Mesenchymal stem cell (in vitro differentiated cells and primary cell): ENCODE results near the gene ARRDC2.

Experiments used
- DNase-seq: peaks from one replicate; pipeline ENCODE4 v3.0.0-alpha.2; 2013
- H2AFZ ChIP-seq: one replicate; pipeline ENCODE4 v1.6.1; 2013; ENCODE audit warnings: low read depth, mild to moderate bottlenecking, control low read depth, inconsistent platforms, low read length, moderate library complexity
- H2AK5ac ChIP-seq: 2 replicates; pipeline ENCODE4 v1.6.1; 2013; ENCODE audit warnings: low read length, moderate library complexity, mild to moderate bottlenecking, inconsistent platforms; ENCODE audit not compliant: severe bottlenecking
- H2BK120ac ChIP-seq: one replicate; pipeline ENCODE4 v1.6.1; 2013; ENCODE audit warnings: low read depth, mild to moderate bottlenecking, inconsistent platforms, low read length, moderate library complexity
- H2BK12ac ChIP-seq, 2 experiments: one replicate each; pipeline ENCODE4 v1.6.1; 2013; ENCODE audit warnings: inconsistent platforms in 2 of 2, low read length in 2 of 2, mild to moderate bottlenecking in 2 of 2, moderate library complexity in 2 of 2, control low read depth in 1 of 2
- H2BK15ac ChIP-seq: one replicate; pipeline ENCODE4 v1.6.1; 2013; ENCODE audit warnings: mild to moderate bottlenecking, low read depth, inconsistent platforms; ENCODE audit not compliant: poor library complexity, severe bottlenecking
- H2BK5ac ChIP-seq: 2 replicates; pipeline ENCODE4 v1.6.1; 2013; ENCODE audit warnings: low read depth, mild to moderate bottlenecking, low read length, control low read depth, inconsistent platforms; ENCODE audit not compliant: poor library complexity, severe bottlenecking
- H3K14ac ChIP-seq, 2 experiments: one replicate each; pipeline ENCODE4 v1.6.1; 2013; ENCODE audit warnings: inconsistent platforms in 2 of 2, low read length in 2 of 2, control low read depth in 1 of 2, mild to moderate bottlenecking in 1 of 2, moderate library complexity in 1 of 2
- H3K18ac ChIP-seq, 2 experiments: one replicate each; pipeline ENCODE4 v1.6.1; 2013; ENCODE audit warnings: inconsistent platforms in 2 of 2, low read length in 2 of 2, control low read depth in 1 of 2, low read depth in 1 of 2, mild to moderate bottlenecking in 1 of 2
- H3K23ac ChIP-seq, 2 experiments: one replicate each; pipeline ENCODE4 v1.6.1; 2013; ENCODE audit warnings: inconsistent platforms in 2 of 2, low read length in 2 of 2, mild to moderate bottlenecking in 2 of 2, moderate library complexity in 2 of 2, control low read depth in 1 of 2
- H3K27ac ChIP-seq: 2 replicates; pipeline ENCODE4 v1.5.1; 2013; ENCODE audit warnings: mild to moderate bottlenecking, moderate library complexity, low read length, control low read depth, inconsistent platforms; ENCODE audit not compliant: poor library complexity, severe bottlenecking
- H3K27me3 ChIP-seq, 2 experiments: 2 replicates each; pipeline versions ENCODE4 v1.6.1 to v1.7.0; 2013; ENCODE audit warnings: low read length in 2 of 2, mild to moderate bottlenecking in 2 of 2, moderate library complexity in 2 of 2, control low read depth in 1 of 2, inconsistent platforms in 1 of 2; ENCODE audit not compliant: control insufficient read depth in 1 of 2, insufficient read depth in 1 of 2
- H3K36me3 ChIP-seq, 2 experiments: 2 replicates each; pipeline versions ENCODE4 v1.6.1 to v1.7.0; 2013; ENCODE audit warnings: low read length in 2 of 2, control low read depth in 1 of 2, inconsistent platforms in 1 of 2, low read depth in 1 of 2, mild to moderate bottlenecking in 1 of 2; ENCODE audit not compliant: insufficient read depth in 2 of 2, control insufficient read depth in 1 of 2
- H3K4ac ChIP-seq, 2 experiments: one replicate each; pipeline ENCODE4 v1.6.1; 2013; ENCODE audit warnings: inconsistent platforms in 2 of 2, low read length in 2 of 2, mild to moderate bottlenecking in 2 of 2, moderate library complexity in 2 of 2, control low read depth in 1 of 2, low read depth in 1 of 2
- H3K4me1 ChIP-seq: 2 replicates; pipeline ENCODE4 v1.6.1; 2013; ENCODE audit warnings: low read depth, low read length, control low read depth; ENCODE audit not compliant: control insufficient read depth, insufficient read depth
- H3K4me2 ChIP-seq: 2 replicates; pipeline ENCODE4 v1.6.1; 2013; ENCODE audit warnings: low read length, mild to moderate bottlenecking, inconsistent platforms; ENCODE audit not compliant: poor library complexity, severe bottlenecking
- H3K4me3 ChIP-seq, 2 experiments: 2 replicates each; pipeline versions ENCODE4 v1.5.1 to v1.7.0; 2013; ENCODE audit warnings: low read length in 2 of 2, mild to moderate bottlenecking in 2 of 2, control low read depth in 1 of 2, low read depth in 1 of 2; ENCODE audit not compliant: insufficient read depth in 1 of 2
- H3K79me1 ChIP-seq: replicated peaks from 2 replicates; pipeline ENCODE4 v1.6.1; 2013; ENCODE audit warnings: mild to moderate bottlenecking, control low read depth, low read length, inconsistent platforms; ENCODE audit not compliant: poor library complexity, severe bottlenecking
- H3K9ac ChIP-seq: 2 replicates; pipeline ENCODE4 v1.7.0; 2013; ENCODE audit warnings: mild to moderate bottlenecking, low read length, moderate library complexity
- H3K9me3 ChIP-seq: 2 replicates; pipeline ENCODE4 v1.7.0; 2013; ENCODE audit warnings: mild to moderate bottlenecking, low read length; ENCODE audit not compliant: control insufficient read depth
- H4K8ac ChIP-seq: one replicate; pipeline ENCODE4 v1.6.1; 2013; ENCODE audit warnings: inconsistent platforms, mild to moderate bottlenecking, low read length, moderate library complexity
- H4K91ac ChIP-seq: one replicate; pipeline ENCODE4 v1.6.1; 2013; ENCODE audit warnings: mild to moderate bottlenecking, low read length, inconsistent platforms
- WGBS: methylation state at CpG from one replicate; pipeline ENCODE4 v1.1.7; 2013; ENCODE audit warnings: mixed read lengths; 5-methylcytosine and 5-hydroxymethylcytosine counted together

Gene ARRDC2

GRCh38 chr19:18013210-18014111 is 5.5 kb downstream of the ARRDC2 start:
- Histone ChIP-seq H2AFZ (no peak overlapping the region), H3K79me1 (peaks cover under 1% of the 10 kb centered on the region), H2BK5ac (no peak overlapping the region), H3K36me3 (peaks cover 25 to 55% of the 10 kb centered on the region in 2 experiments), H3K4ac (no peak overlapping the region), H4K91ac (no peak overlapping the region), H2AK5ac (no peak overlapping the region), H3K9ac (no peak overlapping the region), H4K8ac (peak overlapping the region; percentile 12), H3K4me1 (peaks cover 29% of the 10 kb centered on the region), H2BK15ac (no peak overlapping the region), H3K4me3 (no peak overlapping the region), H3K4me2 (no peak overlapping the region), H3K9me3 (no peaks in the 10 kb centered on the region), H3K27me3 (no peaks in the 10 kb centered on the region), H3K14ac (no peak overlapping the region), H3K23ac (no peak overlapping the region), H3K27ac (no peak overlapping the region), H2BK120ac (no peak overlapping the region), H3K18ac (no peak overlapping the region), H2BK12ac (peak overlapping the region in 1 of 2 experiments; percentile 3)
- DNase-seq = no peak
- 54% methylated on average over 16 of the region's 17 CpGs for WGBS

GRCh38 chr19:18014197-18014596 is 6.2 kb downstream of the ARRDC2 start:
- Histone ChIP-seq H4K91ac (no peak overlapping the region), H3K9ac (no peak overlapping the region), H4K8ac (peak overlapping the region; percentile 20), H3K36me3 (peaks cover 24 to 51% of the 10 kb centered on the region in 2 experiments), H3K27me3 (no peaks in the 10 kb centered on the region), H2BK120ac (no peak overlapping the region), H3K4me3 (no peak overlapping the region), H2AK5ac (no peak overlapping the region), H2BK15ac (no peak overlapping the region), H2BK5ac (no peak overlapping the region), H3K4me2 (no peak overlapping the region), H3K18ac (no peak overlapping the region), H2BK12ac (no peak overlapping the region), H2AFZ (no peak overlapping the region), H3K27ac (no peak overlapping the region), H3K9me3 (no peaks in the 10 kb centered on the region), H3K4me1 (peaks cover 24% of the 10 kb centered on the region), H3K14ac (no peak overlapping the region), H3K79me1 (no peaks in the 10 kb centered on the region), H3K4ac (no peak overlapping the region), H3K23ac (no peak overlapping the region)
- 97% methylated on average over 3 of the region's 6 CpGs for WGBS
- DNase-seq = no peak

- no peaks in the 10 kb centered on the region for H3K9me3 ChIP-seq
- H3K4me2 ChIP-seq = no peak overlapping the region
- peaks cover 33% of the 10 kb centered on the region for H3K4me1 ChIP-seq
- no peak overlapping the region for H3K14ac ChIP-seq
- H3K4ac ChIP-seq = no peak overlapping the region
- DNase-seq = no peak
- H3K4me3 ChIP-seq = no peak overlapping the region
- no peak overlapping the region for H2BK15ac ChIP-seq
- 93% methylated on average over 12 of the region's 14 CpGs for WGBS
- no peak overlapping the region for H2AK5ac ChIP-seq
- H3K23ac ChIP-seq = peak overlapping the region in 1 of 2 experiments; percentile 34
- no peak overlapping the region for H4K91ac ChIP-seq
- H3K9ac ChIP-seq = no peak overlapping the region
- no peak overlapping the region for H2BK120ac ChIP-seq
- H3K27me3 ChIP-seq = no peaks in the 10 kb centered on the region
- H3K36me3 ChIP-seq = peaks cover 5 to 30% of the 10 kb centered on the region in 2 experiments
- no peaks in the 10 kb centered on the region for H3K79me1 ChIP-seq
- no peak overlapping the region for H4K8ac ChIP-seq
- no peak overlapping the region for H2AFZ ChIP-seq
- H2BK12ac ChIP-seq = peak overlapping the region in 1 of 2 experiments; percentile 29
- H2BK5ac ChIP-seq = no peak overlapping the region
- H3K27ac ChIP-seq = no peak overlapping the region
- no peak overlapping the region for H3K18ac ChIP-seq
Observed at GRCh38 chr19:18016209-18016910, 8.4 kb downstream of the ARRDC2 start.
